ENCODE measurements around the gene JARID2.

Gene JARID2

GRCh38 chr6:15402406-15403045, 156.7 kb downstream of the JARID2 start:
- no peak for TF ChIP-seq CTCF (IDR thresholded peaks at IDR 0.05; ENCODE audit: low read depth, low read length)
- H3K4me3 ChIP-seq (ENCODE audit: low read depth, low read length) = no peak overlapping the region

GRCh38 chr6:15403094-15403755, 157.4 kb downstream of the JARID2 start:
- no peak for TF ChIP-seq CTCF (IDR thresholded peaks at IDR 0.05; ENCODE audit: low read depth, low read length)
- H3K4me3 ChIP-seq (ENCODE audit: low read depth, low read length) = no peak overlapping the region

GRCh38 chr6:15404685-15404980, 158.8 kb downstream of the JARID2 start:
- TF ChIP-seq CTCF (IDR thresholded peaks at IDR 0.05; ENCODE audit: low read depth, low read length) = no peak

GRCh38 chr6:15405129-15406068, 159.5 kb downstream of the JARID2 start:
- H3K4me3 ChIP-seq (ENCODE audit: low read depth, low read length) = no peak overlapping the region
- no peak for TF ChIP-seq CTCF (IDR thresholded peaks at IDR 0.05; ENCODE audit: low read depth, low read length)

More at GRCh38 chr6:15404685-15404980, 158.8 kb downstream of the JARID2 start:
- H3K4me3 ChIP-seq (ENCODE audit: low read depth, low read length) = no peak overlapping the region

- H3K4me3 ChIP-seq (ENCODE audit: low read depth, low read length) = no peak overlapping the region
- TF ChIP-seq CTCF (IDR thresholded peaks at IDR 0.05; ENCODE audit: low read depth, low read length) = no peak
Measured at GRCh38 chr6:15406452-15406851, 160.6 kb downstream of the JARID2 start.

GRCh38 chr6:15408008-15408407, 162.1 kb downstream of the JARID2 start:
- no peak for TF ChIP-seq CTCF (IDR thresholded peaks at IDR 0.05; ENCODE audit: low read depth, low read length)
- no peak overlapping the region for H3K4me3 ChIP-seq (ENCODE audit: low read depth, low read length)

GRCh38 chr6:15408758-15409157, 162.9 kb downstream of the JARID2 start:
- no peak for TF ChIP-seq CTCF (IDR thresholded peaks at IDR 0.05; ENCODE audit: low read depth, low read length)
- H3K4me3 ChIP-seq (ENCODE audit: low read depth, low read length) = no peak overlapping the region
